Endothelial cell (in vitro differentiated cells): ENCODE measurements around the gene SETD7. TPM values are rescaled to one million over a fixed set of nuclear protein-coding genes. Genes with fewer than 3 reads are reported as not detected.

Experiments
- DNase-seq: peaks from one replicate; pipeline ENCODE4 v3.0.0; 2021; ENCODE audit warnings: low spot score
- H3K27ac Mint-ChIP-seq: one replicate; pipeline ENCODE4 v1.8.0; 2021; ENCODE audit warnings: mixed read lengths, inconsistent platforms; ENCODE audit not compliant: unreplicated experiment
- H3K27me3 Mint-ChIP-seq: one replicate; pipeline ENCODE4 v1.8.0; 2021; ENCODE audit warnings: mild to moderate bottlenecking, moderate library complexity, mixed read lengths, inconsistent platforms; ENCODE audit not compliant: unreplicated experiment
- H3K36me3 Mint-ChIP-seq: one replicate; pipeline ENCODE4 v1.8.0; 2021; ENCODE audit warnings: mild to moderate bottlenecking, low read depth, mixed read lengths, inconsistent platforms; ENCODE audit not compliant: unreplicated experiment
- H3K4me1 Mint-ChIP-seq: one replicate; pipeline ENCODE4 v1.8.0; 2021; ENCODE audit warnings: mild to moderate bottlenecking, mixed read lengths, inconsistent platforms; ENCODE audit not compliant: unreplicated experiment
- H3K4me3 Mint-ChIP-seq: one replicate; pipeline ENCODE4 v1.8.0; 2021; ENCODE audit warnings: mild to moderate bottlenecking, mixed read lengths, inconsistent platforms; ENCODE audit not compliant: unreplicated experiment
- H3K9me3 Mint-ChIP-seq: one replicate; pipeline ENCODE4 v1.8.0; 2021; ENCODE audit warnings: mixed read lengths, inconsistent platforms; ENCODE audit not compliant: unreplicated experiment
- CTCF ChIP-seq: fragments of 200-600 bp; sonication (generic); IDR thresholded peaks from one replicate; pipeline ENCODE4 v1.5.0; 2021; ENCODE audit warnings: antibody characterized with exemption; ENCODE audit not compliant: unreplicated experiment
- total RNA-seq: library from RNA; stranded (reverse); fragmentation: NEBNext Ultra II Directional; extraction: Animal tissue kit (Norgen Biotek cat#: 25700); gene quantifications from one replicate; pipeline ENCODE4 v1.2.1, GENCODE V29; 2021; ENCODE audit not compliant: unreplicated experiment

Gene SETD7
- total RNA-seq, 1 donor from 2014 or later = 8.4 TPM

GRCh38 chr4:139526928-139527327 lies 29.1 kb downstream of the SETD7 start:
- no peak overlapping the region for H3K4me3 Mint-ChIP-seq
- no peak for TF ChIP-seq CTCF
- H3K27me3 Mint-ChIP-seq = peaks cover 2% of the 10 kb centered on the region
- H3K36me3 Mint-ChIP-seq = peaks cover 5% of the 10 kb centered on the region
- DNase-seq = no peak
- no peak overlapping the region for H3K27ac Mint-ChIP-seq
- no peaks in the 10 kb centered on the region for H3K9me3 Mint-ChIP-seq
- peaks cover 2% of the 10 kb centered on the region for H3K4me1 Mint-ChIP-seq

GRCh38 chr4:139525414-139525813 lies 30.6 kb downstream of the SETD7 start:
- H3K4me3 Mint-ChIP-seq = peak overlapping the region; percentile 11
- peaks cover 2% of the 10 kb centered on the region for H3K4me1 Mint-ChIP-seq
- no peak overlapping the region for H3K27ac Mint-ChIP-seq
- H3K9me3 Mint-ChIP-seq = no peaks in the 10 kb centered on the region
- DNase-seq = no peak
- peaks cover 5% of the 10 kb centered on the region for H3K36me3 Mint-ChIP-seq
- H3K27me3 Mint-ChIP-seq = peaks cover 2% of the 10 kb centered on the region
- no peak for TF ChIP-seq CTCF

GRCh38 chr4:139524062-139524631 lies 31.9 kb downstream of the SETD7 start:
- TF ChIP-seq CTCF = no peak
- DNase-seq = no peak
- Mint-ChIP-seq H3K36me3 (peaks cover 5% of the 10 kb centered on the region), H3K4me3 (no peak overlapping the region), H3K9me3 (no peaks in the 10 kb centered on the region), H3K27ac (no peak overlapping the region), H3K4me1 (peaks cover 2% of the 10 kb centered on the region), H3K27me3 (peaks cover 2% of the 10 kb centered on the region)

- Mint-ChIP-seq H3K27me3 (peaks cover 2% of the 10 kb centered on the region), H3K9me3 (no peaks in the 10 kb centered on the region), H3K36me3 (peaks cover 5% of the 10 kb centered on the region), H3K27ac (no peak overlapping the region), H3K4me1 (peaks cover 2% of the 10 kb centered on the region), H3K4me3 (no peak overlapping the region)
- TF ChIP-seq CTCF = no peak
- no peak for DNase-seq
These were observed 32.9 kb downstream of the SETD7 start for GRCh38 chr4:139523076-139523475.

- Mint-ChIP-seq H3K9me3 (no peaks in the 10 kb centered on the region), H3K4me1 (peaks cover 2% of the 10 kb centered on the region), H3K27me3 (peaks cover 2% of the 10 kb centered on the region), H3K36me3 (peaks cover 5% of the 10 kb centered on the region), H3K4me3 (no peak overlapping the region), H3K27ac (no peak overlapping the region)
- TF ChIP-seq CTCF = no peak
- DNase-seq = no peak
These were observed 33.6 kb downstream of the SETD7 start for GRCh38 chr4:139522457-139522856.
